T-helper 9 cell (primary cell): Measurements from ENCODE around the gene C1orf146.
"Not testable (repeated sequence)": the region's sequence is repeated elsewhere in the genome, so short reads cannot be mapped to it uniquely, and the experiment has no call there.

Source experiments
- DNase-seq: peaks from one replicate; pipeline ENCODE4 v3.0.0-alpha.2; 2020
- total RNA-seq, 2 donors: gene quantifications; one replicate each; lab custom pipeline; 2026; lab: John Stamatoyannopoulos, UW

C1orf146 gene, protein sequence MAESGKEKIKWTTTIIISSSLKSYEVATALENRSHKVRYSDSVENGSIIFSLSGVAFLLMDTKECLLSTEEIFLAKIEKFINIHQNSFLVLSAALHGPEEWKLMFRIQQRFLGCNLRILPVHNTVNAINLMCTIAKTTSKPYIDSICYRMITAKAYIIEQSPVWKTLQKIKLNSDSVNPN
- 0 reads per million in 2 donors for total RNA-seq

DNA sequence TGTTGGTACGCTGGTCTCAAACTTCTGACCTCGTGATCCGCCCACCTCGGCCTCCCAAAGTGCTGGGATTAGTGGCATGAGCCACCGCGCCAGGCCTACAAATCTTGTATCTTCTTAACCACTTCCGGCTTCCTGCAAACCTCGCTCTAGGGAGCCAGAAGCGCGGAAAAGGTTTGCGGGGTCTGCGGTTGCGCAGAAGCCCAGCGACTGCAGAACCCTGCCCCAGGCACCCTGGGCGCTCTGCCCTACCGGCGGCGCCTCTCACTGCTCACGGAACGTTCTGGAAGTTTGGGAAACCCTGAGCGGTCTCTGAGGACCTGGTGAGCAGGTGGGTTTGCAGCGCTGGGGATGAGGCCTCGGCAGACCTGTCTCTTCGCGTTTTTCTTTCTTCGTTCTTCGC, at the start of gene C1orf146:
C1orf146 (plus strand) TSS at position 195 of the 400 bp plus-strand sequence. CDS start 13,506 bp downstream, outside the sequence.
- DNase-seq, result no peak

DNA sequence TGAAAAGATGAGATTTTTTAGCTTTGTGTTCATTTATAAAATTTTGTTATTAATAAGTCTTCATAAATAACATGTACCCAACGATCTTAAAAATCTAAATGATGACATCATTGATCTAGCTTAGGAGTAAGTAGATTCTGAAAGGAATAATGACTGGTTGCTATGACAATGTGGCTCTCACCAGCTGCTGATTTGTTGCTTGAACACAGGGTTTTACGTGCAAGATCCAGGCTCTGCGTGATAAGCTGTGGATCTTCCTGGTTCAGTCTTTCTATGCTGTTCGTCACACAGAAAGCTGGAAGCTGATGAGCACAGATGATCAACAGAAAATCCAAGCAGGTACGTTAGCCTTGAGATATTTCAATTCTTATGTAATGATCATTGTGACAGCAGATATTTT, 49.1 kb upstream of the C1orf146 start:
- DNase-seq, result no peak

DNA sequence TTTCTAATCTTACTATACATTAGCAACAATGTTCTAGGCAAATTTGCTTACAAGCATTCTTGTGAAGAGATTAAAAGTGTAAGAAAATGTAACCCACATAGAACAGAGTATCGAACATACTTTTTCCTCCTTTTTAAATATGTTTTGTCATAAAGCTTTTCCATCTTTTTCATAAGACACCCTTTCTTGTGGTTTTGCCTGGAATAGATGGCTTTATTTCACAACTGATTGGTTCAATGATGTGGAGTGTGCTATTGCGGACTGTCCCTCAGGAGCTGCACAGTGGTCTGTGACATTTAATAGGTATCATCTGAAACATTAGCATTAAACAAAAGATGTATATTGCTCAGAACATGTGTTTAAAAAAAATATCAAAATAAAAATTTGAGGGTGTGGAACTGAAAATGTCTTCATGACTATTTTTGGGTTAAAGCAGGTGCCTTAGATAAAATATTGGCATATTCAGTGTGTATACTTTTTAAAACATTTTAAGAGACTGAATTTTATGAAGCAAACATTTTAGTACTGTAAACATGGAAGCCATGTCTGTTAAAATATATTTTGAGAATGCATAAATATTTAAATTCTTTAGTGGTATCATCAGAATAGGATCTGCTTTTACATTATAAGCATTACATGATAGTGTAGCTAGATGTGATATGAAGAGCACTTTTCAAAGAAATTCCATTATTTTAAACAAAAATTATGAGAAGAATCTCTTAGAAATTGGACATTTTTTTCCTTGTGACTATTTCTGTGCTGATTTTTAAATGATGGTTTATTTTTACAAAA, 48.3 kb upstream of the C1orf146 start:
- no peak for DNase-seq

DNA sequence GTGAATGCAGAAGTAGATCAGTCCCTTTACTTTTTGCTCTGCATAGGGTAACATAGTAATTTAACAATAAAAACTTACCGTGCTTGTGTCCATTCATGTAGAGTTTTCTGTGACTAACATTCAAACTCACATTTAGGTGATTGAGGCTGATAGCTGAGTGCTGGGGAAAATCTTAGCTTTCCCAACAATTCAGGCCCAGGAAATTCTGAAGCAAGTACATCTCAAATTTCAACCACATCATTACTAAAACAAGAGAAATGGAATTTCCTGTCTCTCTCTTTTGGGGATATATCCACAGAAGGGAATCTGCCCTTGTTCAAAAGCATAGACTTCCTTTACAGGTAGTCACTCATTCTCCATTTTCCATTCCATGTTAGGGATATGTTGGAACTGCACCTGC, 33.1 kb upstream of the C1orf146 start:
- DNase-seq, result no peak

GRCh38 chr1:92186081-92186480, 31.6 kb upstream of the C1orf146 start:
- no peak for DNase-seq

DNA sequence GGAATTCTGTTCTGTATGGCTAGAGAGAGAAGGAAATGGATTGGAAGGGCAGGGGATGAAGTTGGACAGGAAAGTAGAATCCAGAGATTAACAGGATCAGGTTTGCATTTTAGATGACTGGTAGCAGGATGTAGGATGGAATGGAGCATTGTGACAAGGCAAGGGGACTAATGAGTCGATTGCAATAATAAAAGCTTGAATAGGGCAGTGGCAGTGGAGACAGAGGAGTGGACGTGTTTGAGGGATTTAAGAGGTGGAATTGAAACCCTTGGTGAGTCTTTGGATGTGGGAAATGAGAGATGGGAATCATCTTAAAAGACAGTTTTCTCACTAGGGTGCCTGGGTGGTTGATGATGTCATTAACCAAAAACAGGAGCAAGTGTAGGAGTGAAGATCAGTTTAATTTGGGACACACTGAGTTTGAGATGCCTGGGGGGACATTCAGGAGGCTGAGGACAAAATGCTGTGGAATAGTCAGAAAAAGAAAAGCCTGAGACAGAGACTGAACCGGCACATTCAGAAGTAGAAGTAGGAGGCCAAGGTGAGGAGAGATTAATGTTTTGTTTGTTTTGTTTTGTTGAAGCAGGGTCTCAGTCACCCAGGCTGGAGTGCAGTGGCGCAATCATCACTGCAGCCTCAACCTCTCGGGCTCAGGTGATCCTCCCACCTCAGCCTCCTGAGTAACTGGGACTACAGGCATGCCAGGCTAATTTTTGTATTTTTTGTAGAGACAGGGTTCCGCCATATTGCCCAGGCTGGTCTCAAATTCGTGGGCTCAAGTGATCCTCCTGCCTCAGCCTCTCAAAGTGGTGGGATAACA, 29.1 kb upstream of the C1orf146 start:
- no peak for DNase-seq

- no peak for DNase-seq
Observed at GRCh38 chr1:92191726-92192125, 26.0 kb upstream of the C1orf146 start.

- no peak for DNase-seq
Observed at GRCh38 chr1:92192246-92192645, 25.5 kb upstream of the C1orf146 start.

GRCh38 chr1:92194511-92194910, 23.2 kb upstream of the C1orf146 start:
- no peak for DNase-seq

- DNase-seq, result no peak
Observed at GRCh38 chr1:92201973-92202372, 15.7 kb upstream of the C1orf146 start.

GRCh38 chr1:92203105-92203504, 14.6 kb upstream of the C1orf146 start:
- DNase-seq, result no peak

- DNase-seq, result no peak
Observed at GRCh38 chr1:92210701-92211100, 7.0 kb upstream of the C1orf146 start.

- DNase-seq, result no peak
Observed at GRCh38 chr1:92211166-92211565, 6.5 kb upstream of the C1orf146 start.

DNA sequence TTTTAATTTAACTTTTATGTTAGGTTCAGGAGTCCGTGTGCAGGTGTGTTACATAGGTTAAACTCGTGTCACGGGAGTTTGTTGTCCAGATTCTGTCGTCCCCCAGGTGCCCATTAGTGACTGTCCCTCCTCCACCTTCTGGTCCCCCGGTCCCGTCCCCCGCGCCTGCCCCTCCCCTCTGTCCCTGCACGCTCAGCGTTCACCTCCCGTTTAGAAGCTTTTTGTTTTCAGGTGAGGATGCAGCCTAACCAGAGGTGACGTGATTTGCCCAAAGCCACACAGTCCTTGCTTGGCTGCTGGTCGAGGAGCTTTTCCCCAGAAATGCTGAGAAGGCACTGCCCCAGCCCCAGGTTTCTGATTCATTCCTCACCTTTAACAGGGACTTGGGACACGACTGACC, 844 bp downstream of the C1orf146 start:
- no peak for DNase-seq

- no peak for DNase-seq
Observed at GRCh38 chr1:92219028-92219427, 1.3 kb downstream of the C1orf146 start.

DNA sequence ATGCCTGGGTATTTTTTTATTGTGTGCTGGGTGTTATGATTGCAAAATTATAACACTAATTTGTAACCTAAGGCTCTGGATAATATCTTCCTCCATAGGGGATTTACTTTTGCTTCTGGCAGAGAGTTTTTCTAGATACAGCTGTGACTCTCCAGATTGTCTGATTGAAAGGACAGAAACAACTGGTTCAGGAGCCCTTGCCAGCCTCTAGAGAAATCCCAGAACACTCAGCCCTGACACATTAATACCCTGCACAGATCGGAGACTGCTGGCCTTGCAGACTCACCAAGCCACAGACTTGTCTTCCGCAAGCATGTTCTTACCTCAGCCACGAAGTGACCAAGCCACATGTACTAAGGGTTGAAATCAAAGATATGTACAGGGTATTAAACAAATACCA, 10.7 kb downstream of the C1orf146 start:
- DNase-seq, result no peak

DNA sequence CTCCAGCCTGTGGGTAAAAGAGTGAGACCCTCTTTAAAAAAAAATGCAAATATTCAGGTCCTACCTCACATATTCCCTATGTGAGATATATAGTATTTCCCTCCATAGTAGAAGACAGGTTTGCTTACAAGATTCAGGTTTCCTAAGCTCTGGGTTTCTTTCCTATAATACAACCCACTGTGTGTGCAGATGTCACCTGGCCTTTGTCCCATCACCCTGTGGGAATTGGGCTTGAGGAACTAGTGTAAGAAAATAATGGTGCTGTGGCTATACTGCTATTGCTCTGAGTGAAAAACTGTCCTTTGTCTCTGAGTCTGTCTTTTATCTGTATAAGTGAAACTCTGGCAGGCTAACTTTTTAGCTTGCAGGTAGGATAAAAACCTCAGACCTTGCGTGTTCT, 13.0 kb downstream of the C1orf146 start:
- no peak for DNase-seq

DNA sequence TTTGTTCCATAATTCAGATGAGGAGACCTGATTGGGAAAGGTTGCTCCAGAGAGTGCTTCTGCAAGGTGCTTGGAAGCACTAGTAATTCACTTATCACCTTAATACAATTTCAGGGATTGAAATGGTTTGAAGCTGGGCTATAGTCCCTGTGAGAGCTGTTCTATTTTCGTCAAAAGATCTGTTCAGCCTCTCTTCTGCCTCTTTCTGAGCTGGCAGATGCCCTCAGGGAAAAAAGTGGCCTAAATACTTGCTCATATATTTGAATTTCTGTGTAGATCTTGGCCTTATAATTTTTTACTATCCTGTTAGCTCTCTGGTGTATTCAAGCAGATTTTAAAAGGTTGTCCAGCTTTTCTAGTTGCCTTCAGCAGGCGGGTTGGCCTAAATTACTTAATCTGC, 22.3 kb downstream of the C1orf146 start:
- DNase-seq, result no peak

- no peak for DNase-seq
Observed at GRCh38 chr1:92244376-92244775, 26.7 kb downstream of the C1orf146 start.

GRCh38 chr1:92254714-92255113, 37.0 kb downstream of the C1orf146 start:
- not testable (repeated sequence) for DNase-seq

DNA sequence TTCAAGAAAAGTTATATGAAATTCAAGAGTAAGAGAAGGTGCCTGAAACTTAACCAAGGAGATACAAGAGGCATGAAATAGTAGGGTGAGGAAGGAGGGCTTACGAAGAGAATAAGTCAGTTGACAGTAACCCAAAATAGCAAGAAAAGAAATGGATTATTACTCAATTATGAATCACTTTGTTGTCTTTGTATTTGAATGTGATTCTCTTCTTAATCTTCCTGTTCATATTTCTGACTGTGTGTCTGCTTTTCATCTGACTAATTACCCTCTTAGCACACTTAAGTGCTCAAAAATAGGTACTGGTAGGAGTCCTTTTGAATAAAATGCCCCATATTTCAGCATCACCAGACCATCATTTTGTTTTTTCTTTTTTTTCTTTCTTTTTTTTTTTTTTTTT, 41.6 kb downstream of the C1orf146 start:
- no peak for DNase-seq

- DNase-seq, result no peak
Observed at GRCh38 chr1:92262516-92262915, 44.8 kb downstream of the C1orf146 start.

DNA sequence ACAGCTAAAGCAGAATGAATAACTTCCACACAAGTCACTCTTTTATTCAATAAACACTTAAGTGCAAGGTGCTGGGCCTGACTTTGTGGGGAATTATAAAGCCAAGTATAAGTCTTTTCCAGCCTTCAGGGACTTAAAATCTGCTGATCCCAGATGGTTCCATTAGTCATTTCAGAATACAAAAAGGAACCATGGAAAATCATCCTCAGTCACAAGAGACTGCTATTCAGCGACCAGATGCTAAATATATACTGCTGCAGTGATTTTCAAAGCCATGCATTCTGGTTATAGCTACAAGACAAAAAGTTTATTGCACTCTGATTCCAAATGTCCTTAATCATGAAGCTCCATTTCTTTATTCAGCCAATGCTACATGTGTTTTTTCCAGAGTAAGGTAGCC, 55.3 kb downstream of the C1orf146 start:
- DNase-seq, result no peak

DNA sequence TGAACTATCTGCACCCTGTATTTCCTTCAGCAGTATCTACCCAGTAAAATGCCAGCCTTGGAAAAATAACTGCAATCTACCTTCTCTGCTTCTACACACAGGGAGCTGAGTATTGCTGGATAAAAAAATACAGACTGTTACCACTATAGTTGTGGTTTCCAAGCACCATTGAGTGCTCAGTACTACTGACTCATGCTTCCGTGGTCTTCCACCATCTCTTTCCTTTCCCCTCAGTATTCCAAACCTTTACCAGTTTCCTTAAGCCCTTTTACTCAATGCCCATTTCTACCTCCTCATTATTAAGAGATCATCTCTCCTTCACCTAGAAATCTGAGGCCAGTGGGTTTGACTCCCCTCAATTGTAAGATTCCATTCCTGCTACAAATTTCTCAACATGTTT, 57.2 kb downstream of the C1orf146 start:
- no peak for DNase-seq
